Body of pancreas (tissue), 4 donors: ENCODE results near the gene TENM4. TPM values are rescaled to one million over a fixed set of nuclear protein-coding genes. Genes with fewer than 3 reads are reported as not detected.

Experiments
- ATAC-seq: fragments of 150-250 bp; one replicate; pipeline ENCODE4 v1.9.1; 2016
- DNase-seq, 4 donors: peaks; one replicate each; pipeline ENCODE4 v3.0.0-alpha.2; 2019
- H3K27ac ChIP-seq, 4 donors: fragments of 200-600 bp; sonication (generic); 1 replicate in 3 of 4; 2 replicates in 1 of 4; pipeline versions ENCODE4 v1.5.1 to v1.6.1; 2016 to 2019; ENCODE audit warnings: mild to moderate bottlenecking in 1 of 4, mixed read lengths in 1 of 4, moderate library complexity in 1 of 4
- H3K27me3 ChIP-seq, 2 donors: fragments of 200-600 bp; sonication (generic); one replicate each; pipeline ENCODE4 v1.6.0; 2016; ENCODE audit warnings: mild to moderate bottlenecking in 1 of 2
- H3K36me3 ChIP-seq, 2 donors: fragments of 200-600 bp; sonication (generic); replicated peaks in 1 of 2; 2 replicates each; pipeline ENCODE4 v1.5.1; 2016; ENCODE audit warnings: low read depth in 2 of 2; ENCODE audit not compliant: insufficient read depth in 1 of 2
- H3K4me1 ChIP-seq: fragments of 200-600 bp; sonication (generic); one replicate; pipeline ENCODE4 v1.6.0; 2016
- H3K4me3 ChIP-seq, 2 donors: fragments of 200-600 bp; sonication (generic); 1 replicate in 1 of 2; 2 replicates in 1 of 2; pipeline ENCODE4 v1.5.1; 2016 to 2019
- H3K9me3 ChIP-seq, 3 donors: fragments of 200-600 bp; sonication (generic); 1 replicate in 2 of 3; 2 replicates in 1 of 3; pipeline ENCODE4 v1.5.1; 2016
- POLR2A ChIP-seq, 3 donors: fragments of 450-650 bp; IDR thresholded peaks; one replicate each; pipeline ENCODE4 v1.6.1; 2016; ENCODE audit warnings: antibody characterized with exemption in 3 of 3, mild to moderate bottlenecking in 2 of 3
- WGBS, 2 donors: methylation state at CpG; one replicate each; pipeline ENCODE4 v1.1.5; 2017; 5-methylcytosine and 5-hydroxymethylcytosine counted together
- intact Hi-C: fragments of 100-400 bp; cut with DNase I; formaldehyde crosslinking; loops from one replicate; pipeline ENCODE4 v1.15.1; 2023
- total RNA-seq, 2 donors: library from RNA; depleted of rRNA; stranded (reverse); fragments of >200 nt; gene quantifications; one replicate each; pipeline ENCODE4 v1.1.0, GENCODE V29; 2016
- TF ChIP-seq, protein P1 (sequence below), 7 experiments: fragments of 450-650 bp in 4 of 7; fragments of 200-600 bp in 3 of 7; sonication (generic) in 3 of 7; IDR thresholded peaks; one replicate each; pipeline ENCODE4 v1.5.1; 2016 to 2019; ENCODE audit warnings: antibody characterized with exemption in 7 of 7

TENM4 gene
- total RNA-seq, 2 donors from 2014 or later, result 0.78 to 6.6 TPM

DNA sequence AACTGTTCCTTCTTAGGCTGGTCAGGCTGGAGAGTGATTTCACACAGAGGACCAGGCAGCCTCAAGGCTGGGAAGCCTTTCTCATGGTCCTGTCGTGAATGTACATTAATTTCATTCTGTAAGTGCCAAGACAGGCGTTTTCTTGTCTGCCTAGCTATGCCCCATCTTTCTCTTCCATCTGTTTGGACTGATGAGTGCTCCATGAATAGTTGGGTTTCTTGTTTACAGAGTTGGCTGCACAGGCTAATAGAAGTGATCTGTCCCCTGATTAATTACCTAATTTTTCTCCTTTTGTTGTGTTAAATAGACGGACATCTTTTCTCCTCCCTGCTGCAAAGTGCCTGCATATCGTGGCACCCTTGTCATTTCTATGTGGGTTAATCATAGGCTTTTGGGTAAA is 730.4 kb downstream of the TENM4 start:
- Histone ChIP-seq H3K4me3 (no peak overlapping the region), H3K9me3 (no peaks in the 10 kb centered on the region), H3K27me3 (no peaks in the 10 kb centered on the region), H3K27ac (no peak overlapping the region), H3K36me3 (no peaks in the 10 kb centered on the region), H3K4me1 (no peaks in the 10 kb centered on the region)
- TF ChIP-seq POLR2A (IDR thresholded peaks at IDR 0.05), result no peak
- TF ChIP-seq, protein P1, sequence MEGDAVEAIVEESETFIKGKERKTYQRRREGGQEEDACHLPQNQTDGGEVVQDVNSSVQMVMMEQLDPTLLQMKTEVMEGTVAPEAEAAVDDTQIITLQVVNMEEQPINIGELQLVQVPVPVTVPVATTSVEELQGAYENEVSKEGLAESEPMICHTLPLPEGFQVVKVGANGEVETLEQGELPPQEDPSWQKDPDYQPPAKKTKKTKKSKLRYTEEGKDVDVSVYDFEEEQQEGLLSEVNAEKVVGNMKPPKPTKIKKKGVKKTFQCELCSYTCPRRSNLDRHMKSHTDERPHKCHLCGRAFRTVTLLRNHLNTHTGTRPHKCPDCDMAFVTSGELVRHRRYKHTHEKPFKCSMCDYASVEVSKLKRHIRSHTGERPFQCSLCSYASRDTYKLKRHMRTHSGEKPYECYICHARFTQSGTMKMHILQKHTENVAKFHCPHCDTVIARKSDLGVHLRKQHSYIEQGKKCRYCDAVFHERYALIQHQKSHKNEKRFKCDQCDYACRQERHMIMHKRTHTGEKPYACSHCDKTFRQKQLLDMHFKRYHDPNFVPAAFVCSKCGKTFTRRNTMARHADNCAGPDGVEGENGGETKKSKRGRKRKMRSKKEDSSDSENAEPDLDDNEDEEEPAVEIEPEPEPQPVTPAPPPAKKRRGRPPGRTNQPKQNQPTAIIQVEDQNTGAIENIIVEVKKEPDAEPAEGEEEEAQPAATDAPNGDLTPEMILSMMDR (IDR thresholded peaks at IDR 0.05), result no peak
- 50 to 63% methylated on average over 4 of the region's 4 CpGs for WGBS, 2 donors
- intact Hi-C loops, result no loop called here
- DNase-seq, result no peak
- ATAC-seq, result no peak

DNA sequence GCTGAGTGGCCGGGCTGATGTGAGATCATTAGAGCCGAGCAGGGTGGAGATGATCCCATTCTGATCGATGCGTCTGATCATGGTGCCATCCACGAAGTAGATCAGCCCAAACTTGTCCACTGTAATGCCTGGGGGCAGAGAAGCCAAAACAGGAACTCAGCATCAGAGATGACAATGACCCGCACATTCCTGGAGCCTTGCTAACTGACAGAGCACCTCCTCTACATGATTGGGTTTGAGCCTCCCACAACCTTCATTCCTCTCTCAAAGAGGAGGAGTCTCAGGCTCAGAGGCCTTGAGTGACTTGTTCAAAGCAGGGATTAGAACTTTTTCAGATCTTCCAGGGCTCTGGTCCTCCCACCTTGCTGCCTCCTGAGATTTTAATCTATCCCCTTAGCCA is 732.4 kb downstream of the TENM4 start:
- no peaks in the 10 kb centered on the region for H3K9me3 ChIP-seq
- H3K36me3 ChIP-seq, result no peaks in the 10 kb centered on the region
- no peak for ATAC-seq
- no peak overlapping the region for H3K27ac ChIP-seq
- H3K4me3 ChIP-seq, result no peak overlapping the region
- H3K4me1 ChIP-seq, result no peaks in the 10 kb centered on the region
- no peak for TF ChIP-seq POLR2A (IDR thresholded peaks at IDR 0.05)
- TF ChIP-seq, protein P1 (IDR thresholded peaks at IDR 0.05), result no peak
- intact Hi-C loops, result no loop called here
- no peak for DNase-seq
- WGBS, 2 donors, result 81 to 83% methylated on average over 2 to 6 of the region's 6 CpGs
- H3K27me3 ChIP-seq, result no peaks in the 10 kb centered on the region

DNA sequence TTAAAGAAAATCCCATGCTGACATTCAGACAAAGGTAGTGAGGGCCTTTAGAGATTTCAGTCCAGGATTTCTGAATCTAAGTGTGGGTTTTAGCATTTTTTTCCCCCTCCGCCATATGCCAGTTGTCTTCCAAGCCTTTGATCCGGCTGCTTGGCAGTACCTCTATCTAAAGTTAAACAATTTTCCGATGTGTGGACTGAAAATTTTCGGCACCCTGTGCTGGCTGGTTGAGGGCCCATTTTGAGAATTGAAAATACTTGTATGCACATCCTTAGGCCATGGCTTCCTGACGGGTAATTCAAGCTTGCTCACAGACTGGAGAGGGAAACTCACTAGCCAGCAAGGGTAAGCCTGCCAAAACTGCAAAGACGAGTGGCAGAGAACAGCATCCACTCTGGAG is 734.3 kb downstream of the TENM4 start:
- Histone ChIP-seq H3K4me3 (no peak overlapping the region), H3K27ac (no peak overlapping the region), H3K36me3 (no peaks in the 10 kb centered on the region), H3K4me1 (no peaks in the 10 kb centered on the region), H3K27me3 (no peaks in the 10 kb centered on the region), H3K9me3 (no peaks in the 10 kb centered on the region)
- 69 to 72% methylated on average over 6 of the region's 6 CpGs for WGBS, 2 donors
- TF ChIP-seq POLR2A (IDR thresholded peaks at IDR 0.05), result no peak
- TF ChIP-seq, protein P1 (IDR thresholded peaks at IDR 0.05), result no peak
- no peak for DNase-seq
- ATAC-seq, result no peak
- intact Hi-C loops, result no loop called here

DNA sequence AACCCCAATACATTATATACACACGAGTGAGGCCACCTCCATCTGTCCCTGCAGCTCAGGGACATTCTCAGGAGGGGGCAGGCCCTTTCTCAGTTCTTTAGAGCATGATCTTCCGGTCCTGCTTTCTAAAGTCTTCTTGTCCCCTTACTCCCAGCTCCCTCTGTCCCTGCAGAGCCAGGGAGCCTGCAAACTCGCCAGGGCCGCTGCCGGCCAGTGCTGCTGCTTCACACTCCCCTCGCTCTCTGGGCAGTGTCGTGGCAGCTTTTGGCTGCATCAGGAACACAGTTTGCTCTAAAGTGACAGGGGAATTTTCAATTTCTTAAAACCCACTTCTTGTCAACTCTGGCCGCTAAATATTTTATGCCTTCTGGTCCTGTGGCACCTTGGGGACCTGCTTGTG is 736.0 kb downstream of the TENM4 start:
- TF ChIP-seq, protein P1 (IDR thresholded peaks at IDR 0.05), result no peak
- TF ChIP-seq POLR2A (IDR thresholded peaks at IDR 0.05), result no peak
- no peak for DNase-seq

DNA sequence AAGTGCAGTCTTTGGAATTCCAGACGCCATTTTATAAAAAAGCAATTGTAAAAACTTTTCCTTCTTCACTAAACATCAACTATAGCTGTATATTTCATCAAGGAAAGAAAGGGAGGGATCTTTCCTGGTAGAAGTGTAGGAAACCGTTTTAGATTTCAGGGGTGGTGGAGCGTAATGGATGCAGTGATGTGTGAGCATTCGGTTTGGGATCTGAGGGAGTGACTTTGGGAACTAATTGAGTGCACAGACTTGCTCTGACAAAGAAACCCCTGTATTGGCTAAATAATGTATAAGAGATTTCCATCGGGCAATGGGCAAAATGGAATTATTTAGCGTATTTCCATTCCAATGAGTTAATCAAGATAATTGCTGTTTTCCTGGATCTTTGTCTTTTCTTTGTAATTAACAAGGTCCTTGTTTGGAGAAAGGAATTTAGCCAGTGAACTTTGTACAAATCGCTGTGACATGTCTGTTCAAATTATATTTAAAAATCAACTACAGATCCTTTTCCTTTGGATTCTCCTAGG is 741.2 kb downstream of the TENM4 start:
- Histone ChIP-seq H3K4me1 (no peaks in the 10 kb centered on the region), H3K4me3 (no peak overlapping the region), H3K27ac (no peak overlapping the region), H3K9me3 (no peaks in the 10 kb centered on the region), H3K36me3 (no peaks in the 10 kb centered on the region), H3K27me3 (no peaks in the 10 kb centered on the region)
- DNase-seq (no peak), ATAC-seq (no peak)
- intact Hi-C loops, result no loop called here
- WGBS, 2 donors, result 75 to 82% methylated on average over 7 of the region's 7 CpGs
- TF ChIP-seq, protein P1 (IDR thresholded peaks at IDR 0.05), result no peak
- TF ChIP-seq POLR2A (IDR thresholded peaks at IDR 0.05), result no peak

More for the DNA sequence above, 736.0 kb downstream of the TENM4 start:
- WGBS, 2 donors, result 66 to 84% methylated on average over 8 of the region's 8 CpGs
- Histone ChIP-seq H3K9me3 (no peaks in the 10 kb centered on the region), H3K27me3 (no peaks in the 10 kb centered on the region), H3K4me1 (no peaks in the 10 kb centered on the region), H3K27ac (no peak overlapping the region), H3K4me3 (no peak overlapping the region), H3K36me3 (no peaks in the 10 kb centered on the region)
- ATAC-seq, result no peak
- intact Hi-C loops, result no loop called here
